A549 (cell line): ENCODE measurements around the gene GTF2IRD1. TPM values are rescaled to one million over a fixed set of nuclear protein-coding genes. Genes with fewer than 3 reads are reported as not detected.
A peak's percentile ranks its signal among the peaks of the same experiment; 100 is the strongest.

Source experiments
- ATAC-seq, 2 experiments: fragments of 200-7000 bp in 1 of 2; fragments of >200 bp in 1 of 2; cut with Nextera tagmentation in 1 of 2; cut with Tn5 transposase in 1 of 2; 3 replicates each; pipeline versions ENCODE4 v1.8.0 to v1.9.1; 2018 to 2020; ENCODE audit warnings: mild to moderate bottlenecking in 1 of 2, moderate library complexity in 1 of 2
- CTCF ChIA-PET: fragments of 300-600 bp; sonication (Branson Sonifier 250); formaldehyde crosslinking; extraction: SDS; loops from one replicate; lab custom pipeline; 2021; ENCODE audit warnings: antibody characterized with exemption, inconsistent platforms; lab: Yijun Ruan, JAX
- POLR2A ChIA-PET: fragments of 350-600 bp; formaldehyde crosslinking; extraction: SDS; loops from one replicate; lab custom pipeline; 2021; ENCODE audit warnings: antibody characterized with exemption, inconsistent platforms; lab: Yijun Ruan, JAX
- DNase-seq, 2 experiments: peaks; one replicate each; pipeline versions ENCODE4 v3.0.0 to v3.0.0-alpha.2; 2011 to 2016; ENCODE audit warnings: low read depth in 1 of 2, low spot score in 1 of 2
- FAIRE-seq: peaks from 2 replicates; lab custom pipeline; 2011; peaks lifted over from hg19 to GRCh38; lab: Jason Lieb, UNC
- H3K27ac ChIP-seq, 2 experiments: fragments of >200 bp; sonication (Bioruptor Twin); formaldehyde crosslinking; 3 replicates each; pipeline ENCODE4 v1.5.1; 2016 to 2017
- H3K4me1 ChIP-seq: fragments of >200 bp; sonication (Bioruptor Twin); formaldehyde crosslinking; 3 replicates; pipeline ENCODE4 v1.6.1; 2016
- H3K4me2 ChIP-seq: fragments of >200 bp; sonication (Bioruptor Twin); formaldehyde crosslinking; 3 replicates; pipeline ENCODE4 v1.6.1; 2016
- H3K4me3 ChIP-seq: fragments of >200 bp; sonication (Bioruptor Twin); formaldehyde crosslinking; 3 replicates; pipeline ENCODE4 v1.5.1; 2016
- H3K9me3 ChIP-seq: fragments of >200 bp; sonication (Bioruptor Twin); formaldehyde crosslinking; 3 replicates; pipeline ENCODE4 v1.6.1; 2016
- CBX2 ChIP-seq: fragments of 200-600 bp; sonication (generic); IDR thresholded peaks from 2 replicates; pipeline ENCODE4 v1.6.1; 2016; ENCODE audit warnings: low read depth, mild to moderate bottlenecking, borderline replicate concordance
- EHMT2 ChIP-seq: fragments of 200-600 bp; sonication (generic); IDR thresholded peaks from 2 replicates; pipeline ENCODE4 v1.6.1; 2016; ENCODE audit warnings: antibody characterized with exemption, low read depth, mild to moderate bottlenecking, moderate library complexity
- FOSL2 ChIP-seq, 2 experiments: fragments of 450-650 bp in 1 of 2; fragments of >200 bp in 1 of 2; sonication (Bioruptor Twin) in 1 of 2; formaldehyde crosslinking; IDR thresholded peaks; 2 replicates each; pipeline versions ENCODE4 v1.5.0 to v1.6.1; 2016 to 2020; ENCODE audit warnings: mild to moderate bottlenecking in 1 of 2, moderate library complexity in 1 of 2
- FOXS1 ChIP-seq: fragments of 250-450 bp; sonication (Bioruptor Pico); IDR thresholded peaks from 2 replicates; pipeline ENCODE4 v1.5.0; 2020; ENCODE audit warnings: mild to moderate bottlenecking, moderate library complexity
- HDAC2 ChIP-seq: fragments of 200-600 bp; sonication (generic); IDR thresholded peaks from 2 replicates; pipeline ENCODE4 v1.6.1; 2016
- HEYL ChIP-seq: fragments of 250-450 bp; sonication (Bioruptor Pico); IDR thresholded peaks from 2 replicates; pipeline ENCODE4 v1.8.0; 2021; ENCODE audit warnings: mild to moderate bottlenecking, moderate library complexity
- HOXA7 ChIP-seq: fragments of 250-450 bp; sonication (Bioruptor Pico); IDR thresholded peaks from 2 replicates; pipeline ENCODE4 v1.5.0; 2020; ENCODE audit warnings: mild to moderate bottlenecking, moderate library complexity
- MYC ChIP-seq: IDR thresholded peaks from 2 replicates; pipeline ENCODE4 v1.6.1; 2012; ENCODE audit warnings: mild to moderate bottlenecking, inconsistent platforms, low read length, improper control_type of control experiment, borderline replicate concordance
- PHF8 ChIP-seq: fragments of 200-600 bp; sonication (generic); IDR thresholded peaks from 2 replicates; pipeline ENCODE4 v1.6.1; 2016; ENCODE audit warnings: low read depth, mild to moderate bottlenecking, antibody characterized with exemption, moderate library complexity, borderline replicate concordance
- POLR2A ChIP-seq: IDR thresholded peaks from 2 replicates; pipeline ENCODE4 v1.6.1; 2012; ENCODE audit warnings: mild to moderate bottlenecking, low read length
- RCOR1 ChIP-seq: fragments of 150-350 bp; IDR thresholded peaks from 2 replicates; pipeline ENCODE4 v1.6.1; 2014; ENCODE audit warnings: antibody characterized with exemption, low read length, low read depth
- ZC3H11A ChIP-seq: fragments of 450-650 bp; IDR thresholded peaks from 2 replicates; pipeline ENCODE4 v1.6.1; 2014; ENCODE audit warnings: antibody characterized with exemption, mild to moderate bottlenecking
- ZFP36 ChIP-seq: fragments of 450-650 bp; IDR thresholded peaks from 2 replicates; pipeline ENCODE4 v1.6.1; 2014; ENCODE audit warnings: borderline replicate concordance; ENCODE audit not compliant: partially characterized antibody
- WGBS: methylation state at CpG from one replicate; pipeline ENCODE4 v1.1.6; 2017; ENCODE audit errors: missing lambda C conversion rate; 5-methylcytosine and 5-hydroxymethylcytosine counted together
- polyA plus RNA-seq, 4 experiments: library from polyadenylated mRNA; depleted of rRNA in 3 of 4; stranded (reverse); fragments of >200 nt; fragmentation: RNase III in 1 of 4; extraction: RNeasy Plus Mini Kit Qiagen cat#74134 plus additional on column Dnase treatment in 1 of 4; gene quantifications; 2 replicates in 3 of 4; 3 replicates in 1 of 4; pipeline ENCODE4 v1.2.3, GENCODE V29; 2011 to 2017
- TF ChIP-seq, protein P1 (sequence below): fragments of 250-450 bp; sonication (Bioruptor Pico); IDR thresholded peaks from 2 replicates; pipeline ENCODE4 v1.5.0; 2020; ENCODE audit warnings: low read depth, mild to moderate bottlenecking, moderate library complexity
- TF ChIP-seq, protein P2 (sequence below): fragments of >200 bp; sonication (Bioruptor Twin); formaldehyde crosslinking; IDR thresholded peaks from 3 replicates; pipeline ENCODE4 v1.6.1; 2016
- TF ChIP-seq, protein P3 (sequence below): fragments of 200-600 bp; sonication (generic); IDR thresholded peaks from 2 replicates; pipeline ENCODE4 v1.6.1; 2016; ENCODE audit warnings: antibody characterized with exemption, mild to moderate bottlenecking, moderate library complexity
- TF ChIP-seq, protein P4 (sequence below): fragments of >200 bp; sonication (Bioruptor Twin); formaldehyde crosslinking; IDR thresholded peaks from 2 replicates; pipeline ENCODE4 v1.6.1; 2016
- TF ChIP-seq, protein P5 (sequence below): IDR thresholded peaks from 2 replicates; pipeline ENCODE4 v1.6.1; 2012
- TF ChIP-seq, protein P6 (sequence below): fragments of 250-450 bp; sonication (Bioruptor Pico); IDR thresholded peaks from 2 replicates; pipeline ENCODE4 v1.5.0; 2021; ENCODE audit warnings: mild to moderate bottlenecking, moderate library complexity, borderline replicate concordance

GTF2IRD1 gene
- polyA plus RNA-seq, 2 of the 4 experiments (the other 2 are of a cell fraction) = 19.9 to 20.5 TPM

DNA sequence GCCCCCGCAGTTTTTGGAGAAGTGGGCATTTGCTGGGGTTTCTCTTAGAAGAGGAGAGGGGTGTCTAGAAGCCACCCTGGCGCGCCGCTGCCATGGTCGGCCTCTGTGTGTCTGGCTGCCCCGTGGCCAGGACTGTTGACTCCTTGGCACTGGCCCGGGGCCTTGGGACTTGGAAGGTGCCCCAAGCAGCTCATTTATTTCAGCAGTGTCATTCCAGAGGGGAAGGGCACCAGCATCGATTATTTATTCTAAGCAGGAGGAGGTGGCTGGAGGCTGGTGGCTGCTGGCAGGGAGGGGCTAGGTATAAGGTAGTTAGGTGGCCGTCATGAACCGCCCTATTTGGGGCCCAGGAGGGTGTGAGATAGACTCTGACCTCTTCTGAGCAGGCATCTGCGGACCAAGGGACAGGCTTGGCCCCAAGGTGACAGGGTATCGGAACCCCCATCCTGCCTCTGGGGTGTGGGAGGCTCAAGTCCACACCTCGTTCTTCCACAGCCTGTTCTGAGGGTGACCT lies 1.6 kb downstream of the GTF2IRD1 start:
- H3K4me1 ChIP-seq = peaks cover 18% of the 10 kb centered on the region
- POLR2A ChIA-PET = no interaction called here
- CTCF ChIA-PET = interaction anchor here (0.6 to 1.4 kb wide), 5 partner anchors 17 to 602 kb away, joined by 3 to 5 read pairs (median 3); no protein-coding TSS in a partner anchor

DNA sequence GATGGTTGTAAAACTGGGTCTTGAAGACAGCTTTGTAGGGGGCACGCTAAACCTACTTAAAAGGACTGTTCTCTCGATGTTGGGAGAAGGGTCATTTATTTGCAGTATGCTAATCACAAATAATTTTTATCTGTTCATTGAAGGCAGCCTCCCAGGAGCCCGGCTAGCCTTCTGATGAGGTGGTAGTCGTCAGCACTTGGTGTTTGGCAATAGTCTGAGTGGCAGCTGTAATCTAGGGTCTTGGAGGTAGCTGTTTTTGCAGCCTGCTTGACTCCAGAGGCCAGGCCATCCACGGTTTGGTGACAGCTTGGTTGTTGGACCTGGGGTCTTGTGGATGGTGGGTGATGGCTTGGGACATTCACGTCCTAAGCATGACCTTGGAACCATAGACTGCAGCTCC lies 2.2 kb downstream of the GTF2IRD1 start:
- FAIRE-seq (no peak), ATAC-seq (no peak), DNase-seq (no peak)
- H3K9me3 ChIP-seq = 0 out of 3 replicates have a peak, but pooled peaks cover 5% of the 10 kb centered on the region
- ChIA-PET CTCF (interaction anchor here (0.6 to 1.4 kb wide), 5 partner anchors 17 to 602 kb away, joined by 3 to 5 read pairs (median 3); no protein-coding TSS in a partner anchor), POLR2A (no interaction called here)
- WGBS = 80% methylated on average over 6 of the region's 6 CpGs
- H3K4me2 ChIP-seq = no peak overlapping the region; the same call in 2 of the 3 replicates
- no peak overlapping the region for H3K4me3 ChIP-seq
- peak overlapping the region in 1 of 2 experiments; percentile 96; a peak in 3 of 6 replicates for H3K27ac ChIP-seq
- TF ChIP-seq EHMT2 (no peak), RCOR1 (no peak), HDAC2 (no peak), POLR2A (no peak), ZFP36 (no peak), ZC3H11A (no peak), FOSL2 (IDR thresholded peaks at IDR 0.05) (no peak), FOSL2 (CRISPR knock-in tag; IDR thresholded peaks at IDR 0.05) (no peak)
- TF ChIP-seq, protein P1, sequence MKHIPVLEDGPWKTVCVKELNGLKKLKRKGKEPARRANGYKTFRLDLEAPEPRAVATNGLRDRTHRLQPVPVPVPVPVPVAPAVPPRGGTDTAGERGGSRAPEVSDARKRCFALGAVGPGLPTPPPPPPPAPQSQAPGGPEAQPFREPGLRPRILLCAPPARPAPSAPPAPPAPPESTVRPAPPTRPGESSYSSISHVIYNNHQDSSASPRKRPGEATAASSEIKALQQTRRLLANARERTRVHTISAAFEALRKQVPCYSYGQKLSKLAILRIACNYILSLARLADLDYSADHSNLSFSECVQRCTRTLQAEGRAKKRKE (CRISPR knock-in tag) = no peak
- TF ChIP-seq, protein P2, sequence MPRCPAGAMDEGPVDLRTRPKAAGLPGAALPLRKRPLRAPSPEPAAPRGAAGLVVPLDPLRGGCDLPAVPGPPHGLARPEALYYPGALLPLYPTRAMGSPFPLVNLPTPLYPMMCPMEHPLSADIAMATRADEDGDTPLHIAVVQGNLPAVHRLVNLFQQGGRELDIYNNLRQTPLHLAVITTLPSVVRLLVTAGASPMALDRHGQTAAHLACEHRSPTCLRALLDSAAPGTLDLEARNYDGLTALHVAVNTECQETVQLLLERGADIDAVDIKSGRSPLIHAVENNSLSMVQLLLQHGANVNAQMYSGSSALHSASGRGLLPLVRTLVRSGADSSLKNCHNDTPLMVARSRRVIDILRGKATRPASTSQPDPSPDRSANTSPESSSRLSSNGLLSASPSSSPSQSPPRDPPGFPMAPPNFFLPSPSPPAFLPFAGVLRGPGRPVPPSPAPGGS = no peak
- TF ChIP-seq, protein P3, sequence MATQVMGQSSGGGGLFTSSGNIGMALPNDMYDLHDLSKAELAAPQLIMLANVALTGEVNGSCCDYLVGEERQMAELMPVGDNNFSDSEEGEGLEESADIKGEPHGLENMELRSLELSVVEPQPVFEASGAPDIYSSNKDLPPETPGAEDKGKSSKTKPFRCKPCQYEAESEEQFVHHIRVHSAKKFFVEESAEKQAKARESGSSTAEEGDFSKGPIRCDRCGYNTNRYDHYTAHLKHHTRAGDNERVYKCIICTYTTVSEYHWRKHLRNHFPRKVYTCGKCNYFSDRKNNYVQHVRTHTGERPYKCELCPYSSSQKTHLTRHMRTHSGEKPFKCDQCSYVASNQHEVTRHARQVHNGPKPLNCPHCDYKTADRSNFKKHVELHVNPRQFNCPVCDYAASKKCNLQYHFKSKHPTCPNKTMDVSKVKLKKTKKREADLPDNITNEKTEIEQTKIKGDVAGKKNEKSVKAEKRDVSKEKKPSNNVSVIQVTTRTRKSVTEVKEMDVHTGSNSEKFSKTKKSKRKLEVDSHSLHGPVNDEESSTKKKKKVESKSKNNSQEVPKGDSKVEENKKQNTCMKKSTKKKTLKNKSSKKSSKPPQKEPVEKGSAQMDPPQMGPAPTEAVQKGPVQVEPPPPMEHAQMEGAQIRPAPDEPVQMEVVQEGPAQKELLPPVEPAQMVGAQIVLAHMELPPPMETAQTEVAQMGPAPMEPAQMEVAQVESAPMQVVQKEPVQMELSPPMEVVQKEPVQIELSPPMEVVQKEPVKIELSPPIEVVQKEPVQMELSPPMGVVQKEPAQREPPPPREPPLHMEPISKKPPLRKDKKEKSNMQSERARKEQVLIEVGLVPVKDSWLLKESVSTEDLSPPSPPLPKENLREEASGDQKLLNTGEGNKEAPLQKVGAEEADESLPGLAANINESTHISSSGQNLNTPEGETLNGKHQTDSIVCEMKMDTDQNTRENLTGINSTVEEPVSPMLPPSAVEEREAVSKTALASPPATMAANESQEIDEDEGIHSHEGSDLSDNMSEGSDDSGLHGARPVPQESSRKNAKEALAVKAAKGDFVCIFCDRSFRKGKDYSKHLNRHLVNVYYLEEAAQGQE = no peak
- TF ChIP-seq, protein P4, sequence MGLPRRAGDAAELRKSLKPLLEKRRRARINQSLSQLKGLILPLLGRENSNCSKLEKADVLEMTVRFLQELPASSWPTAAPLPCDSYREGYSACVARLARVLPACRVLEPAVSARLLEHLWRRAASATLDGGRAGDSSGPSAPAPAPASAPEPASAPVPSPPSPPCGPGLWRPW = no peak
- H3K4me1 ChIP-seq = peaks cover 18% of the 10 kb centered on the region

More for the DNA sequence above, 1.6 kb downstream of the GTF2IRD1 start:
- peak in 1 of 2 experiments; percentile 18; a peak in 3 of 6 replicates for ATAC-seq
- TF ChIP-seq POLR2A (no peak), CBX2 (no peak), ZC3H11A (no peak), HEYL (CRISPR knock-in tag) (no peak), HOXA7 (CRISPR knock-in tag) (no peak), MYC (no peak), PHF8 (no peak), FOXS1 (CRISPR knock-in tag) (no peak), ZFP36 (no peak)
- TF ChIP-seq, protein P4 = no peak
- TF ChIP-seq, protein P5, sequence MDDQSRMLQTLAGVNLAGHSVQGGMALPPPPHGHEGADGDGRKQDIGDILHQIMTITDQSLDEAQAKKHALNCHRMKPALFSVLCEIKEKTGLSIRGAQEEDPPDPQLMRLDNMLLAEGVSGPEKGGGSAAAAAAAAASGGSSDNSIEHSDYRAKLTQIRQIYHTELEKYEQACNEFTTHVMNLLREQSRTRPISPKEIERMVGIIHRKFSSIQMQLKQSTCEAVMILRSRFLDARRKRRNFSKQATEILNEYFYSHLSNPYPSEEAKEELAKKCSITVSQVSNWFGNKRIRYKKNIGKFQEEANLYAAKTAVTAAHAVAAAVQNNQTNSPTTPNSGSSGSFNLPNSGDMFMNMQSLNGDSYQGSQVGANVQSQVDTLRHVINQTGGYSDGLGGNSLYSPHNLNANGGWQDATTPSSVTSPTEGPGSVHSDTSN = no peak
- TF ChIP-seq, protein P6, sequence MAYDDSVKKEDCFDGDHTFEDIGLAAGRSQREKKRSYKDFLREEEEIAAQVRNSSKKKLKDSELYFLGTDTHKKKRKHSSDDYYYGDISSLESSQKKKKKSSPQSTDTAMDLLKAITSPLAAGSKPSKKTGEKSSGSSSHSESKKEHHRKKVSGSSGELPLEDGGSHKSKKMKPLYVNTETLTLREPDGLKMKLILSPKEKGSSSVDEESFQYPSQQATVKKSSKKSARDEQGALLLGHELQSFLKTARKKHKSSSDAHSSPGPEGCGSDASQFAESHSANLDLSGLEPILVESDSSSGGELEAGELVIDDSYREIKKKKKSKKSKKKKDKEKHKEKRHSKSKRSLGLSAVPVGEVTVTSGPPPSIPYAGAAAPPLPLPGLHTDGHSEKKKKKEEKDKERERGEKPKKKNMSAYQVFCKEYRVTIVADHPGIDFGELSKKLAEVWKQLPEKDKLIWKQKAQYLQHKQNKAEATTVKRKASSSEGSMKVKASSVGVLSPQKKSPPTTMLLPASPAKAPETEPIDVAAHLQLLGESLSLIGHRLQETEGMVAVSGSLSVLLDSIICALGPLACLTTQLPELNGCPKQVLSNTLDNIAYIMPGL (CRISPR knock-in tag) = no peak
- TF ChIP-seq, protein P2 = no peak
- Histone ChIP-seq H3K4me3 (peak overlapping the region; percentile 92), H3K4me2 (peak overlapping the region; percentile 99), H3K27ac (peak overlapping the region; percentile 96 to 98), H3K9me3 (0 out of 3 replicates have a peak, but pooled peaks cover 5% of the 10 kb centered on the region)
- DNase-seq = no peak
- 64% methylated on average over 12 of the region's 13 CpGs for WGBS
- no peak for FAIRE-seq
